Loucy (cell line): ENCODE data around the gene SLC4A5.

Experiments used
- CTCF ChIP-seq: fragments of 200-600 bp; sonication (generic); conservative IDR thresholded peaks from 2 replicates; pipeline ENCODE4 v1.5.1; 2014; ENCODE audit warnings: mild to moderate bottlenecking, antibody characterized with exemption, low read length
- EZH2phosphoT487 ChIP-seq: fragments of 200-600 bp; IDR thresholded peaks from 2 replicates; pipeline ENCODE4 v1.6.1; 2018; ENCODE audit warnings: antibody characterized with exemption, mild to moderate bottlenecking, moderate library complexity, borderline replicate concordance

- no peak for TF ChIP-seq CTCF
- TF ChIP-seq EZH2phosphoT487 = no peak
Measured at GRCh38 chr2:74286725-74287124, 56.5 kb downstream of the SLC4A5 start.
